ENCODE data around the gene ARMH2. TPM values are rescaled to one million over a fixed set of nuclear protein-coding genes. Genes with fewer than 3 reads are reported as not detected.
"Not testable (repeated sequence)": the region's sequence is repeated elsewhere in the genome, so short reads cannot be mapped to it uniquely, and the experiment has no call there.

The ARMH2 gene
- total and polyA plus RNA-seq, 3 experiments from 2014 or later = 0.55 to 0.78 TPM; not detected in 1

DNA sequence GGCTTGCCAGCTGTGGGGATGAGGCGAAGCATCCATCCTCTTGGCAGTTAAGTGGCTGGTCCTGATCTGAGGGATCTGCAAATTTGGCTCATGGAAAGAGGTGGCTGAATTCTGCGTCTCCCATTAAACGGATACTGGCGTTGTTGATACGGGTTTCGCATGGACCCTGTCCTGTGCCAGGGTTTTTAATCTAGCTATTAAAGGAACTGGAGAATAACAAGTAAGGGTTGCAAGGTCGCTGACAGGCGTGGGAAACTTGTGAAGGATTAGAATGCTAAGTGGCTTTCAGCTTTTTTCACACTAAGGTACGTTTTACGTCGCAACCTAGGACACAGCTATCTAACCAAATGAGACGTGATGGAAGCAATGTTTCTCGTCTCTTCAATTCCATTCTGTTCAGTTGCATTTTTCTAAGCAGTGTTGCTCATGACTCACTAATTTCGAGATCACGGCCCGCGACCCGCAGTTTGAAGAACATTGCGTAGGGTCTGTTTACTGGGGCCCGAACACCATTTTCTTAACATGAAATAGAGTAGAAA lies 23.1 kb downstream of the ARMH2 start:
- DNase-seq = peak in 1 of 5 donors; percentile 52
- H3K27ac ChIP-seq (ENCODE audit: low read depth, low read length) = peak overlapping the region; percentile 89
- H3K4me1 Mint-ChIP-seq = peaks cover 28 to 41% (median 36%) of the 10 kb centered on the region in 3 donors
- H3K27me3 Mint-ChIP-seq = peaks cover 0 to 3% of the 10 kb centered on the region in 2 donors
- H3K4me3 Mint-ChIP-seq = peak overlapping the region; percentile 99 to 100 (median 99)
- POLR2A ChIA-PET = interaction anchor here (0.6 to 1.8 kb wide), 4 partner anchors 13 to 267 kb away, joined by 3 to 9 read pairs (median 6); partner anchors contain the start of genes ACOT13 and TDP2
- peaks cover 15% of the 10 kb centered on the region for H3K4me1 ChIP-seq (ENCODE audit: insufficient read depth, low read length)
- no peaks in the 10 kb centered on the region for H3K36me3 ChIP-seq (ENCODE audit: insufficient read depth, low read length)
- no peaks in the 10 kb centered on the region for H3K27me3 ChIP-seq (ENCODE audit: insufficient read depth, low read length, poor library complexity, severe bottlenecking)
- H3K4me3 ChIP-seq (ENCODE audit: low read length) = peak overlapping the region; percentile 89
- CTCF ChIA-PET = interaction anchor here (0.8 to 1.4 kb wide), 6 partner anchors 9 to 782 kb away, joined by 3 to 4 read pairs (median 3); no protein-coding TSS in a partner anchor
- peak overlapping the region; percentile 80 to 98 (median 97) for H3K27ac Mint-ChIP-seq
- H3K9me3 ChIP-seq (ENCODE audit: low read length) = no peaks in the 10 kb centered on the region
- H3K9me3 Mint-ChIP-seq = no peaks in the 10 kb centered on the region
- peaks cover 0 to 19% (median 0%) of the 10 kb centered on the region in 3 donors for H3K36me3 Mint-ChIP-seq

DNA sequence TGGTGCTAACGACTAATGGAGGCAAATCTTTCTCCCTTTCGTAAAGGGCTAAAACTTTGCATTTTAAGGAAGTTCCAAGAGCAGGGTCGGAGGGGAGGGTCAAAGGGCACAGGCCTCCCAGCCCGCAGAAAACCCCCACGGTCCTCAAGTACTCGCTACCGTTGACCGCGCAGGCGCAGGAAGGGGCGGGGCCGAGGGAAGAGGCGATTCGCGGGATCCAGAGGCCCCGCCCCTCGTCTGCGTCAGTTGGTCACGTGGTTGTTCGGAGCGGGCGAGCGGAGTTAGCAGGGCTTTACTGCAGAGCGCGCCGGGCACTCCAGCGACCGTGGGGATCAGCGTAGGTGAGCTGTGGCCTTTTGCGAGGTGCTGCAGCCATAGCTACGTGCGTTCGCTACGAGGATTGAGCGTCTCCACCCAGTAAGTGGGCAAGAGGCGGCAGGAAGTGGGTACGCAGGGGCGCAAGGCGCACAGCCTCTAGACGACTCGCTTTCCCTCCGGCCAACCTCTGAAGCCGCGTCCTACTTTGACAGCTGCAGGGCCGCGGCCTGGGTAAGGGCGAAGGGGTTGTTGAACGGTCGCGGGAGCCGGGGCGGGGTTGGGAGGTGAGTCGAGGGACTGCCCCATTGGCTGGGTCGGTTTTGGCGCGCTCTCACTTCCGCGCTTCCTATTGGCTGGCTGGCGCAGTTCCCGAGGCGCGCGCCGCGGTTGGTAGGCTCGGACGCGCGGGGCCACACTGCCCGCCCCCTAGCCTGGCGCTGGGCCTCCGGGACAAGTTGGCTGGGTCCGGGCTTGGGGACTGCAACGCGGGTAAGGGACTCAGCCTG lies 23.8 kb downstream of the ARMH2 start, which contains the start of gene GMNN:
Gene GMNN (plus strand): TSS at position 242 of the 824 bp plus-strand sequence. CDS start 2,310 bp downstream, outside the sequence.
- no peaks in the 10 kb centered on the region for H3K9me3 ChIP-seq (ENCODE audit: low read length)
- peaks cover 0 to 14% (median 0%) of the 10 kb centered on the region in 3 donors for H3K36me3 Mint-ChIP-seq
- ChIA-PET POLR2A (interaction anchor here (0.7 to 1.8 kb wide), 5 partner anchors 9 to 108 kb away, joined by 4 to 9 read pairs (median 6); partner anchors contain the start of genes ACOT13, C6orf62 and TDP2), CTCF (interaction anchor here (0.7 to 1.4 kb wide), 7 partner anchors 10 to 296 kb away, joined by 3 to 4 read pairs (median 3); no protein-coding TSS in a partner anchor)
- DNase-seq = peak; percentile 94 to 99 (median 98)
- no peaks in the 10 kb centered on the region for H3K27me3 ChIP-seq (ENCODE audit: insufficient read depth, low read length, poor library complexity, severe bottlenecking)
- H3K4me1 ChIP-seq (ENCODE audit: insufficient read depth, low read length) = peaks cover 14% of the 10 kb centered on the region
- H3K4me3 ChIP-seq (ENCODE audit: low read length) = peak within 1 kb of the TSS; percentile 89
- peaks cover 0 to 3% of the 10 kb centered on the region in 2 donors for H3K27me3 Mint-ChIP-seq
- H3K4me3 Mint-ChIP-seq = peak within 1 kb of the TSS; percentile 99 to 100 (median 99)
- no peaks in the 10 kb centered on the region for H3K36me3 ChIP-seq (ENCODE audit: insufficient read depth, low read length)
- H3K27ac Mint-ChIP-seq = peak within 1 kb of the TSS; percentile 93 to 98 (median 97)
- no peaks in the 10 kb centered on the region for H3K9me3 Mint-ChIP-seq
- peaks cover 27 to 38% (median 33%) of the 10 kb centered on the region in 3 donors for H3K4me1 Mint-ChIP-seq
- H3K27ac ChIP-seq (ENCODE audit: low read depth, low read length) = peak within 1 kb of the TSS; percentile 89

DNA sequence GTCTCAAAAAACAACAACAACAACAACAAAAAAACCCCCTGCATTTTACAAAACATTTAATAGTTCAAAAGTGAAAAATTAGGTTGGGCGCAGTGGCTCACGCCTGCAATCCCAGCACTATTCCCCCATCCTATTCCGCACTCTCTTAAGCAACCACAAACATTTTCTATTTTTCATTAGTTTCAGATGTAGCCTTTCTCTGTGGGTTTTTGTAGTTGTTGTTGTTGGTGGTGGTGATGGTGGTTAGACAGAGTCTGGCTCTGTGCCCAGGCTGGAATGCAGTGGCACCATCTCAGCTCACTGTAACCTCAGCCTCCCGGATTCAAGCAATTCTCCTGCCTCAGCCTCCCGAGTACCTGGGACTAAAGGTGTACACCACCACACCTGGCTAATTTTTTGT lies 30.4 kb downstream of the ARMH2 start:
- POLR2A ChIA-PET = no interaction called here
- H3K27me3 Mint-ChIP-seq = no peaks in the 10 kb centered on the region
- H3K4me1 ChIP-seq (ENCODE audit: insufficient read depth, low read length) = no peaks in the 10 kb centered on the region
- H3K9me3 Mint-ChIP-seq = no peaks in the 10 kb centered on the region
- H3K4me3 Mint-ChIP-seq = no peak overlapping the region
- H3K36me3 ChIP-seq (ENCODE audit: insufficient read depth, low read length) = no peaks in the 10 kb centered on the region
- no peaks in the 10 kb centered on the region for H3K27me3 ChIP-seq (ENCODE audit: insufficient read depth, low read length, poor library complexity, severe bottlenecking)
- no peaks in the 10 kb centered on the region for H3K36me3 Mint-ChIP-seq
- H3K4me1 Mint-ChIP-seq = peaks cover 0 to 2% (median 0%) of the 10 kb centered on the region in 3 donors
- H3K4me3 ChIP-seq (ENCODE audit: low read length) = no peak overlapping the region
- CTCF ChIA-PET = interaction anchor here (1.3 to 2.6 kb wide), 2 partner anchors 182 to 184 kb away, joined by 3 to 12 read pairs; no protein-coding TSS in a partner anchor
- H3K27ac Mint-ChIP-seq = no peak overlapping the region
- DNase-seq = no peak
- H3K9me3 ChIP-seq (ENCODE audit: low read length) = no peaks in the 10 kb centered on the region
- H3K27ac ChIP-seq (ENCODE audit: low read depth, low read length) = no peak overlapping the region

DNA sequence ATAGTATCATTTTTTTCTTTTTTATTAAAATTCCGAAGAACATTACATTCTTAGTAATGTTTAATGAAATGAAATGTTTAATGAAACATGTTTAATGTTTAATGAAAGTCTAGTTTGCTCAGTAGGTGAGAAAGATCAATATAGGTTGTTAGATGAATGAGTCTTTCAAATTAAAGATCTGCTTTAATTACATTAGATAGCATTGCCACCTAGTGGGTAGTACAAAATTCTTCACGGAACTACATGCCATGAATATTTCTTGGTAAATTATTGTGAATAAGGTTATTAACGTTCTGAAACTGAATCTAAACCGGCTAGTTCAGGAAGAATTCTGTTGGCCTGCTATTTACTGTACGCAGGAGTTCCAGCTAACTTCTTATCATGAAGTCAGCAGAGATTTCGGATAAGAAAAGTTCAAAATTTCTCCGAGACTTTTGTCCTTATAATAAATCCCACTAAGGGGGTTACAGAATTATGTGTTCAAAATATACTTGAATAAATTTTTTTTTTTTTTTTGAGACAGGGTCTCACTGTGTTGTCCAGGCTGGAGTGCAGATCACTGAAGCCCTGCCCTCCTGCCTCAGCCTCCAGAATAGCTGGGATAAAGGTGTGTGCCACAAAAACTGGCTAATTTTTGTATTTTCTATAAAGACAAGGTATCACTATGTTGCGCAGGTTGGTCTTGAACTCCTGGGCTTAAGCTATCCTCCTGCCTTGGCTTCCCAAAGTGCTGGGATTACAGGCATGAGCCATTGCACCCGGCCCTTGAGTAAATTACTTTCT lies 31.8 kb downstream of the ARMH2 start:
- peak in 2 of 5 donors; percentile 23 to 40 for DNase-seq
- H3K4me3 ChIP-seq (ENCODE audit: low read length) = no peak overlapping the region
- Mint-ChIP-seq H3K4me3 (no peak overlapping the region), H3K27ac (no peak overlapping the region), H3K36me3 (no peaks in the 10 kb centered on the region), H3K4me1 (peaks cover 0 to 2% (median 0%) of the 10 kb centered on the region in 3 donors), H3K9me3 (no peaks in the 10 kb centered on the region), H3K27me3 (no peaks in the 10 kb centered on the region)
- no peaks in the 10 kb centered on the region for H3K9me3 ChIP-seq (ENCODE audit: low read length)
- ChIA-PET POLR2A (no interaction called here), CTCF (interaction anchor here (1.2 to 3.7 kb wide), 8 partner anchors 14 to 336 kb away, joined by 3 to 13 read pairs (median 4); no protein-coding TSS in a partner anchor)
- H3K36me3 ChIP-seq (ENCODE audit: insufficient read depth, low read length) = no peaks in the 10 kb centered on the region
- no peak overlapping the region for H3K27ac ChIP-seq (ENCODE audit: low read depth, low read length)
- H3K4me1 ChIP-seq (ENCODE audit: insufficient read depth, low read length) = no peaks in the 10 kb centered on the region
- no peaks in the 10 kb centered on the region for H3K27me3 ChIP-seq (ENCODE audit: insufficient read depth, low read length, poor library complexity, severe bottlenecking)

DNA sequence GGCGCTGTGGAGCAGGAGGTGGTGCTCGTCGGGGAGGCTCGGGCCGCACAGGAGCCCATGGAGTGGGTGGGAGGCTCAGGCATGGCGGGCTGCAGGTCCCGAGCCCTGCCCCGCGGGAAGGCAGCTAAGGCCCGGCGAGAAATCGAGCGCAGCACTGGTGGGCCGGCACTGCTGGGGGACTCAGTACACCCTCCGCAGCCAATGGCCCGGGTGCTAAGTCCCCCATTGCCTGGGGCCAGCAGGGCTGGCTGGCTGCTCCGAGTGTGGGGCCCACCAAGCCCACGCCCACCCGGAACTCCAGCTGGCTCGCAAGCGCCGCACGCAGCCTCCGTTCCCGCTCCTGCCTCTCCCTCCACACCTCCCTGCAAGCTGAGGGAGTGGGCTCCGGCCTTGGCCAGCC lies 32.7 kb downstream of the ARMH2 start:
- H3K27ac ChIP-seq (ENCODE audit: low read depth, low read length); H3K4me3 ChIP-seq (ENCODE audit: low read length); DNase-seq; H3K36me3 Mint-ChIP-seq; H3K27me3 Mint-ChIP-seq; H3K4me1 Mint-ChIP-seq; H3K27me3 ChIP-seq (ENCODE audit: insufficient read depth, low read length, poor library complexity, severe bottlenecking); H3K4me3 Mint-ChIP-seq; H3K4me1 ChIP-seq (ENCODE audit: insufficient read depth, low read length); H3K36me3 ChIP-seq (ENCODE audit: insufficient read depth, low read length); POLR2A ChIA-PET; H3K9me3 ChIP-seq (ENCODE audit: low read length); H3K9me3 Mint-ChIP-seq; H3K27ac Mint-ChIP-seq: not testable (repeated sequence)
- CTCF ChIA-PET = interaction anchor here (1.3 to 3.7 kb wide), 6 partner anchors 15 to 335 kb away, joined by 4 to 13 read pairs (median 4); no protein-coding TSS in a partner anchor

DNA sequence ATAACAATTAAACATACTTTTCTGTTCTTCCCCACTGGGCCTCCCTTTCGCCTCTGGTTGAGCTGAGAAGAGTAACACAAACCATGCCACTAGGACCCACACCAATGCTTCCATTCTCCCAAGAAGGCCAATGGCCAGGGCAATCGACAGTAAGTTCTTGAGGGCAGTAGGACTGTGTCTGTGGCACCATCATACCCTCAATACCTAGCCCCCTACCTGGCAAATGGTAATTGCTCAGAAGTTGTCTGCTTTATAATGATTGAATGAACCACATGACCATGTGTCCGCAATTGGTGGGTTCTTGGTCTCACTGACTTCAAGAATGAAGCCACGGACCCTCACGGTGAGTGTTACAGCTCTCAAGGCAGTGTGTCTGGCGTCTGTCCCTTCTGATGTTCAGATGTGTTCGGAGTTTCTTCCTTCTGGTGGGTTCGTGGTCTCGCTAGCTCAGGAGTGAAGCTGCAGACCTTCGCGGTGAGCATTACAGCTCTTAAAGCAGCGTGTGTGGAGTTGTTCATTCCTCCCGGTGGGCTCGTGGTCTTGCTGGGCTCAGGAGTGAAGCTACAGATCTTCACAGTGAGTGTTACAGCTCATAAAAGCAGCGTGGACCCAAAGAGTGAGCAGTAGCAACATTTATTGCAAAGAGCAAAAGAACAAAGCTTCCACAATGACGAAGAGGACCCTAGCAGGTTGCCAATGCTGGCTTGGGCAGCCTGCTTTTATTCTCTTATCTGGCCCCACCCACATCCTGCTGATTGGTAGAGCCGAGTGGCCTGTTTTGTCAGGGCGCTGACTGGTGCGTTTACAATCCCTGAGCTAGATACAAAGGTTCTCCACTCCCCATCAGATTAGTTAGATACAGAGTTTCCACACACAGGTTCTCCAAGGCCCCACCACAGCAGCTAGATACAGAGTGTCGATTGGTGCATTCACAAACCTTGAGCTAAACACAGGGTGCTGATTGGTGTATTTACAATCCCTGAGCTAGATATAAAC lies 33.6 kb downstream of the ARMH2 start:
- H3K27me3 Mint-ChIP-seq; H3K4me1 Mint-ChIP-seq; H3K36me3 Mint-ChIP-seq; H3K27ac ChIP-seq (ENCODE audit: low read depth, low read length); H3K9me3 ChIP-seq (ENCODE audit: low read length); H3K4me3 ChIP-seq (ENCODE audit: low read length); H3K4me3 Mint-ChIP-seq; H3K36me3 ChIP-seq (ENCODE audit: insufficient read depth, low read length); DNase-seq; H3K9me3 Mint-ChIP-seq; H3K4me1 ChIP-seq (ENCODE audit: insufficient read depth, low read length); H3K27me3 ChIP-seq (ENCODE audit: insufficient read depth, low read length, poor library complexity, severe bottlenecking); POLR2A ChIA-PET: not testable (repeated sequence)
- CTCF ChIA-PET = interaction anchor here (1.0 to 3.7 kb wide), 4 partner anchors 24 to 335 kb away, joined by 3 to 13 read pairs (median 4); no protein-coding TSS in a partner anchor
- peak overlapping the region in 1 of 8 donors; percentile 57 for H3K27ac Mint-ChIP-seq

DNA sequence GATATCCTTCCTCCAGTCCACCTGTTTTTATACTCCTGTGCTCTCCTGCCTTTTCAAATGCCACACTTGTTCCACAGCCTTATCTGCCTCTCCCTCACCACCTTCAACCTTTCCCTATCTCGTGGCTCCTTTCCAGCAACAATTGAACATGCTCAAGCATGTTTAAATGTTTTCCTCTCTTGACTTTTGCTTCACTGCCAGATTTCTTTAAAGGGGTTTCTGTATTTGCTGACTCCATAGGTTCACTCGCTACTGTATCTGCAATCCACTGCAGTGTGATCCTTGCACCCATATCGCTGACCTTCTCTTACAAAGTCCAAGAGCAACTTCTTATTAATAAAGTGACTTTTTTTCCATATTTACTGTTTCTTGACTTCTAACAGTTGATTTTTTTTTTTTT lies 35.1 kb downstream of the ARMH2 start:
- H3K36me3 ChIP-seq (ENCODE audit: insufficient read depth, low read length) = no peaks in the 10 kb centered on the region
- Mint-ChIP-seq H3K4me3 (no peak overlapping the region), H3K36me3 (no peaks in the 10 kb centered on the region), H3K27ac (peak overlapping the region in 1 of 8 donors; percentile 1), H3K4me1 (peaks cover 0 to 2% (median 0%) of the 10 kb centered on the region in 3 donors), H3K27me3 (no peaks in the 10 kb centered on the region), H3K9me3 (no peaks in the 10 kb centered on the region)
- no peak for DNase-seq
- H3K27me3 ChIP-seq (ENCODE audit: insufficient read depth, low read length, poor library complexity, severe bottlenecking) = no peaks in the 10 kb centered on the region
- CTCF ChIA-PET = no interaction called here
- H3K4me3 ChIP-seq (ENCODE audit: low read length) = no peak overlapping the region
- no peak overlapping the region for H3K27ac ChIP-seq (ENCODE audit: low read depth, low read length)
- no peaks in the 10 kb centered on the region for H3K4me1 ChIP-seq (ENCODE audit: insufficient read depth, low read length)
- POLR2A ChIA-PET = no interaction called here
- H3K9me3 ChIP-seq (ENCODE audit: low read length) = no peaks in the 10 kb centered on the region
